ENCODE results near the gene POU6F2.
A peak's percentile ranks its signal among the peaks of the same experiment; 100 is the strongest.

POU6F2 gene

DNA sequence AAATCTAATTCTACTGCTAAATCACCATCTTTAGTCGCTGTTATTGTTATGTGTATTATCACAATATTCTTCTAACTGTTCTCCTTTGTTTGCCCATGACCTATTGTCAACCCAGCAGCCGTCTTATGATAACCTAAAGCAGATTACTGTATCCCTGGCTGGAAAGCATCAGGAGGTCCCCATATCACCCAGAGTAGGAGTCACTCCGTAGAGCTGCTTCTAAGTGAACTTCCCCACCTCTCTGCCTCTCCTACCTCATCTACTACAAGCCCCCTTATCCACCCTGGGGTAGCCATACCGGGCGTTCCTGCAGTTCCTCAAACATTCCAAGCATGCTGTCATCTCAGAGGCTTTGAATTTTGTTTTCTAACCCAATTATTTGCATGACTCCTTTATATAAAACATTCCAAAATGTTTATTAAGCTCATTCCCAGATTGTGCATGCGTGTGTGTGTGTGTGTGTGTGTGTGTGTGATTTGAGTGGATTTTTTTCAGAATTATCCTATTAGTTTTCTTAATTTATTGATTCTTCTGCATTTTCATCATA is 39.7 kb downstream of the POU6F2 start:
- H3K4me3 ChIP-seq (ENCODE audit: low read length) = no peak overlapping the region
- H4K8ac ChIP-seq (ENCODE audit: low read depth, low read length) = no peak overlapping the region

DNA sequence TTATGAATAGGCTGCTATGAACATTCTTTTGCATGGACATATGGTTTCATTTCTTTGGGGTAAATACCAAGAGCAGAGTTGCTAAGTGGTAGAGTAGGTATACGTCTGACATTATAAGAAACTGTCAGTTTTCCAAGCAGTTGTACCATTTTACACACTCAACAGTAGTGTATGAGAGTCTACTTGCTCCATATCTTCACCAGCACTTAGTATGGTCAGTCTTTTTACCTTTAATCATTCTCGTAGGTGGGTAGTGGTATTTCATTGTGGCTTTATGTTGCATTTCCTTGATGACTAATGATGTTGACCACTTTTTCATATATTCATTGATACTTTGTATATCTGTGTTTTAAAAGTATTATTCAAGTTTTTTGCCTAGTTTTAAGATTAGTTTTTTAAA is 45.1 kb downstream of the POU6F2 start:
- no peaks in the 10 kb centered on the region for H3K4me1 ChIP-seq (ENCODE audit: control insufficient read depth, low read depth, low read length)
- no peak overlapping the region for H3K4me3 ChIP-seq (ENCODE audit: low read length)
- no peak overlapping the region for H2BK5ac ChIP-seq (ENCODE audit: low read length)
- H3K27me3 ChIP-seq (ENCODE audit: insufficient read depth, low read length, poor library complexity) = no peaks in the 10 kb centered on the region
- H3K4ac ChIP-seq (ENCODE audit: low read depth, low read length) = no peak overlapping the region
- no peak overlapping the region for H2BK15ac ChIP-seq (replicated peaks; ENCODE audit: low read depth)
- H3K36me3 ChIP-seq (ENCODE audit: control insufficient read depth, insufficient read depth, low read length) = no peaks in the 10 kb centered on the region
- H3K56ac ChIP-seq (ENCODE audit: low read length) = no peak overlapping the region
- no peaks in the 10 kb centered on the region for H3K79me1 ChIP-seq (ENCODE audit: low read length)
- H4K5ac ChIP-seq (ENCODE audit: low read length) = no peak overlapping the region
- H3K79me2 ChIP-seq (ENCODE audit: control insufficient read depth, insufficient read depth, low read length) = no peaks in the 10 kb centered on the region
- no peak overlapping the region for H2BK120ac ChIP-seq (ENCODE audit: low read depth, low read length)
- no peak overlapping the region for H2AK5ac ChIP-seq (ENCODE audit: low read length)
- no peak overlapping the region for H3K4me2 ChIP-seq (ENCODE audit: low read length)
- no peak overlapping the region for H3K27ac ChIP-seq (ENCODE audit: low read depth, low read length)
- no peak overlapping the region for H3K9ac ChIP-seq (ENCODE audit: low read length)
- DNase-seq = no peak
- H3K18ac ChIP-seq (ENCODE audit: low read length) = no peak overlapping the region
- no CpG with 5 or more reads among the region's 2 CpGs for WGBS (ENCODE audit: extremely low coverage, insufficient coverage, low lambda C conversion rate)
- H4K8ac ChIP-seq (ENCODE audit: low read depth, low read length) = no peak overlapping the region
- H3K23ac ChIP-seq (ENCODE audit: low read length) = no peak overlapping the region

More for the DNA sequence above, 39.7 kb downstream of the POU6F2 start:
- no peaks in the 10 kb centered on the region for H3K79me2 ChIP-seq (ENCODE audit: control insufficient read depth, insufficient read depth, low read length)
- H3K18ac ChIP-seq (ENCODE audit: low read length) = no peak overlapping the region
- no peaks in the 10 kb centered on the region for H3K79me1 ChIP-seq (ENCODE audit: low read length)
- no peak overlapping the region for H4K5ac ChIP-seq (ENCODE audit: low read length)
- no peak overlapping the region for H3K23ac ChIP-seq (ENCODE audit: low read length)
- H2BK5ac ChIP-seq (ENCODE audit: low read length) = no peak overlapping the region
- no CpG with 5 or more reads among the region's 6 CpGs for WGBS (ENCODE audit: extremely low coverage, insufficient coverage, low lambda C conversion rate)
- H3K4me1 ChIP-seq (ENCODE audit: control insufficient read depth, low read depth, low read length) = no peaks in the 10 kb centered on the region
- no peak overlapping the region for H2AK5ac ChIP-seq (ENCODE audit: low read length)
- DNase-seq = peak; percentile 60
- no peak overlapping the region for H2BK120ac ChIP-seq (ENCODE audit: low read depth, low read length)
- H3K56ac ChIP-seq (ENCODE audit: low read length) = no peak overlapping the region
- H3K36me3 ChIP-seq (ENCODE audit: control insufficient read depth, insufficient read depth, low read length) = no peaks in the 10 kb centered on the region
- no peak overlapping the region for H3K4me2 ChIP-seq (ENCODE audit: low read length)
- no peak overlapping the region for H2BK15ac ChIP-seq (replicated peaks; ENCODE audit: low read depth)
- H3K9ac ChIP-seq (ENCODE audit: low read length) = no peak overlapping the region
- no peak overlapping the region for H3K4ac ChIP-seq (ENCODE audit: low read depth, low read length)
- H3K27ac ChIP-seq (ENCODE audit: low read depth, low read length) = no peak overlapping the region
- H3K27me3 ChIP-seq (ENCODE audit: insufficient read depth, low read length, poor library complexity) = no peaks in the 10 kb centered on the region

GRCh38 chr7:39027491-39027890 is 49.8 kb downstream of the POU6F2 start:
- no peak for DNase-seq
- H3K56ac ChIP-seq (ENCODE audit: low read length) = no peak overlapping the region
- no peak overlapping the region for H2AK5ac ChIP-seq (ENCODE audit: low read length)
- H3K4me3 ChIP-seq (ENCODE audit: low read length) = no peak overlapping the region
- no peaks in the 10 kb centered on the region for H3K79me1 ChIP-seq (ENCODE audit: low read length)
- H3K4me2 ChIP-seq (ENCODE audit: low read length) = no peak overlapping the region
- H3K27ac ChIP-seq (ENCODE audit: low read depth, low read length) = no peak overlapping the region
- no peak overlapping the region for H2BK5ac ChIP-seq (ENCODE audit: low read length)
- no peak overlapping the region for H2BK15ac ChIP-seq (replicated peaks; ENCODE audit: low read depth)
- H3K4me1 ChIP-seq (ENCODE audit: control insufficient read depth, low read depth, low read length) = no peaks in the 10 kb centered on the region
- H3K27me3 ChIP-seq (ENCODE audit: insufficient read depth, low read length, poor library complexity) = no peaks in the 10 kb centered on the region
- H3K79me2 ChIP-seq (ENCODE audit: control insufficient read depth, insufficient read depth, low read length) = no peaks in the 10 kb centered on the region
- no peaks in the 10 kb centered on the region for H3K36me3 ChIP-seq (ENCODE audit: control insufficient read depth, insufficient read depth, low read length)
- no peak overlapping the region for H3K4ac ChIP-seq (ENCODE audit: low read depth, low read length)
- no CpG with 5 or more reads among the region's 4 CpGs for WGBS (ENCODE audit: extremely low coverage, insufficient coverage, low lambda C conversion rate)
- no peak overlapping the region for H2BK120ac ChIP-seq (ENCODE audit: low read depth, low read length)
- no peak overlapping the region for H3K9ac ChIP-seq (ENCODE audit: low read length)
- H3K18ac ChIP-seq (ENCODE audit: low read length) = no peak overlapping the region
- no peak overlapping the region for H4K5ac ChIP-seq (ENCODE audit: low read length)
- H3K23ac ChIP-seq (ENCODE audit: low read length) = no peak overlapping the region
- no peak overlapping the region for H4K8ac ChIP-seq (ENCODE audit: low read depth, low read length)

DNA sequence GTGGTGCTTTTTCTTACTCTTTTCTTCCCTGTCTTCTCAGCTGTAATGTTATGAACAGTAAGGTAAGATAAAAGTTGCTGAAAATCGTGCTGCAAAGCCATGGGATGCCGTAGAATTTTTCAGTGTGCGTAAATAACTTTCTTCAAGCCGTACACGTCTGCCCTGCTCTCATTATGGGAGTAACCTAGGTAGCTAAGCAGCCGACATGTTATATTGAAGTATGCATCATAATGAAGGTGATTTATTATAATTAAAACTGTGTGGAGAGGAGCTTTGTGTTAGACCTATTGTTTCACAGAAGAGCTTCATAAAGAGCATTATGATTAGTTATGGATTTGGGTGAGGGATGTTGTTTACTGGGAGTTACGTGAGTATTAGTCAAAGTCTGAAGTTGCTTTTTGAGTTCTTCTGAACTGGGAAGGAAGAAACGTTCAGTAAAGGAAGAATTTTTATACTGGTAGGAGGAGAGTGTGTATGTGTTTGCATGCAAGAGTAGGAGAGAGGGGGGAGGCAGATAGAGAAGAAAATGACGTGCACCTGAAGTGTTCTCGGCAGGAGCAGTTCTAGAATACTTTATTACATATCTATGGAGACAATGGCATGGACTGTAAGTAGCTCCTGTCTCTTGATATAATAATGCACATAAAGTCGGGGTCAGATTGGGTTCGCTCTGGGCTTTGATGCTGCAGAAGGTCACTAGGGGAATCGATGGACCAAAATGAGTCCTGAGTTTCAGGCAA is 56.3 kb downstream of the POU6F2 start:
- H3K4ac ChIP-seq (ENCODE audit: low read depth, low read length) = no peak overlapping the region
- H2BK5ac ChIP-seq (ENCODE audit: low read length) = no peak overlapping the region
- no peak overlapping the region for H2BK120ac ChIP-seq (ENCODE audit: low read depth, low read length)
- H3K27me3 ChIP-seq (ENCODE audit: insufficient read depth, low read length, poor library complexity) = no peaks in the 10 kb centered on the region
- H4K5ac ChIP-seq (ENCODE audit: low read length) = no peak overlapping the region
- no peaks in the 10 kb centered on the region for H3K36me3 ChIP-seq (ENCODE audit: control insufficient read depth, insufficient read depth, low read length)
- H3K27ac ChIP-seq (ENCODE audit: low read depth, low read length) = no peak overlapping the region
- H4K8ac ChIP-seq (ENCODE audit: low read depth, low read length) = no peak overlapping the region
- no peak overlapping the region for H3K18ac ChIP-seq (ENCODE audit: low read length)
- no peak overlapping the region for H2BK15ac ChIP-seq (replicated peaks; ENCODE audit: low read depth)
- no peaks in the 10 kb centered on the region for H3K79me2 ChIP-seq (ENCODE audit: control insufficient read depth, insufficient read depth, low read length)
- H3K4me3 ChIP-seq (ENCODE audit: low read length) = no peak overlapping the region
- DNase-seq = no peak
- H3K4me1 ChIP-seq (ENCODE audit: control insufficient read depth, low read depth, low read length) = no peaks in the 10 kb centered on the region
- H3K4me2 ChIP-seq (ENCODE audit: low read length) = no peak overlapping the region
- H3K9ac ChIP-seq (ENCODE audit: low read length) = no peak overlapping the region
- H2AK5ac ChIP-seq (ENCODE audit: low read length) = no peak overlapping the region
- WGBS (ENCODE audit: extremely low coverage, insufficient coverage, low lambda C conversion rate) = no CpG with 5 or more reads among the region's 13 CpGs
- H3K79me1 ChIP-seq (ENCODE audit: low read length) = no peaks in the 10 kb centered on the region
- no peak overlapping the region for H3K23ac ChIP-seq (ENCODE audit: low read length)
- H3K56ac ChIP-seq (ENCODE audit: low read length) = no peak overlapping the region

DNA sequence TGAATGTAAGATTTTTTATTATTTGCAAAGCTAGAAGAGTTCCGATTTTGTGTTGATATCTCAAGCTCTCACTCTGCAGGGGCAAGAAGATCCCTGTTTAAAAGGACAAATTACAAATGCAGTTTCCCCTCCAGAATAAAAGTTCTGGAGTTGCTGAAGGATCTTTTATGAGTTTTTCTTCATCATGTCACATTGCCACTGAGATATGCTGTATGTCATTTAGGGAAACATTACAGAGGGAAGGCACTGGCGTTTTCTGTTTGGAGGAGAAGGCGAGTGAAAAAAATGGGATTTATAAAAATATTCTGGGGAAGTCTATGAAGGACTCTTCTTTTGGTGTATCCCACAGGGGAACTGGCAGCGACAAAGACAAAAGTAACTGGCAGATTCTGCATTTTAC is 57.4 kb downstream of the POU6F2 start:
- H2BK15ac ChIP-seq (replicated peaks; ENCODE audit: low read depth) = no peak overlapping the region
- no peak overlapping the region for H3K4me2 ChIP-seq (ENCODE audit: low read length)
- H4K8ac ChIP-seq (ENCODE audit: low read depth, low read length) = no peak overlapping the region
- no peaks in the 10 kb centered on the region for H3K79me2 ChIP-seq (ENCODE audit: control insufficient read depth, insufficient read depth, low read length)
- no peak overlapping the region for H3K18ac ChIP-seq (ENCODE audit: low read length)
- H3K27me3 ChIP-seq (ENCODE audit: insufficient read depth, low read length, poor library complexity) = no peaks in the 10 kb centered on the region
- H3K79me1 ChIP-seq (ENCODE audit: low read length) = no peaks in the 10 kb centered on the region
- H2BK120ac ChIP-seq (ENCODE audit: low read depth, low read length) = no peak overlapping the region
- 100% methylated on average over 1 of the region's 4 CpGs for WGBS (ENCODE audit: extremely low coverage, insufficient coverage, low lambda C conversion rate)
- no peak overlapping the region for H3K4ac ChIP-seq (ENCODE audit: low read depth, low read length)
- no peak overlapping the region for H4K5ac ChIP-seq (ENCODE audit: low read length)
- H2AK5ac ChIP-seq (ENCODE audit: low read length) = no peak overlapping the region
- no peaks in the 10 kb centered on the region for H3K36me3 ChIP-seq (ENCODE audit: control insufficient read depth, insufficient read depth, low read length)
- no peak overlapping the region for H3K56ac ChIP-seq (ENCODE audit: low read length)
- no peak overlapping the region for H2BK5ac ChIP-seq (ENCODE audit: low read length)
- H3K27ac ChIP-seq (ENCODE audit: low read depth, low read length) = no peak overlapping the region
- H3K9ac ChIP-seq (ENCODE audit: low read length) = no peak overlapping the region
- DNase-seq = no peak
- no peak overlapping the region for H3K4me3 ChIP-seq (ENCODE audit: low read length)
- H3K23ac ChIP-seq (ENCODE audit: low read length) = no peak overlapping the region
- no peaks in the 10 kb centered on the region for H3K4me1 ChIP-seq (ENCODE audit: control insufficient read depth, low read depth, low read length)

DNA sequence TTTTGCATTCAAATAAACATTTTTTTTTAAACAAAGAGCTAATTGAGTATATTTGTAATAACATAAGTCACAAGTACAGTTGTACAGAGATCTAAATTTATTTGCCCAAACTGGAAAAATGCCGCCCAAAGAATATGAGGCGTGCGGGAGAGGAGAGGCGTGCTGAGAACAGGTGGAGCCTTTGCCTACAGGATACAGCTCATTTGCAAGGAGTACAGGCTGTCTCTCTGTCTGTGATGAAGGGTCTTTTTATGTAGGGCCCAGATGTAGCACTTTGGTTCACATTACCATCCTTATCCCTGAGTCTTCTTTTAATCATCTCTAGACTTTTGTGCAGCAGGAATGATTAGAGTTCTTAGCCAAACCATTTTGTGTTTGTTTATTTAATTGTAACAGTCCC is 58.2 kb downstream of the POU6F2 start:
- no CpG with 5 or more reads among the region's 4 CpGs for WGBS (ENCODE audit: extremely low coverage, insufficient coverage, low lambda C conversion rate)
- Histone ChIP-seq H2BK5ac (ENCODE audit: low read length) (no peak overlapping the region), H4K5ac (ENCODE audit: low read length) (no peak overlapping the region), H2BK15ac (replicated peaks; ENCODE audit: low read depth) (no peak overlapping the region), H3K4me3 (ENCODE audit: low read length) (no peak overlapping the region), H3K4ac (ENCODE audit: low read depth, low read length) (no peak overlapping the region), H3K18ac (ENCODE audit: low read length) (no peak overlapping the region), H3K79me2 (ENCODE audit: control insufficient read depth, insufficient read depth, low read length) (no peaks in the 10 kb centered on the region), H3K4me1 (ENCODE audit: control insufficient read depth, low read depth, low read length) (no peaks in the 10 kb centered on the region), H3K36me3 (ENCODE audit: control insufficient read depth, insufficient read depth, low read length) (no peaks in the 10 kb centered on the region), H3K4me2 (ENCODE audit: low read length) (no peak overlapping the region), H3K23ac (ENCODE audit: low read length) (no peak overlapping the region), H4K8ac (ENCODE audit: low read depth, low read length) (no peak overlapping the region), H3K27ac (ENCODE audit: low read depth, low read length) (no peak overlapping the region), H3K79me1 (ENCODE audit: low read length) (no peaks in the 10 kb centered on the region), H2BK120ac (ENCODE audit: low read depth, low read length) (no peak overlapping the region), H3K9ac (ENCODE audit: low read length) (no peak overlapping the region), H3K27me3 (ENCODE audit: insufficient read depth, low read length, poor library complexity) (no peaks in the 10 kb centered on the region), H2AK5ac (ENCODE audit: low read length) (no peak overlapping the region), H3K56ac (ENCODE audit: low read length) (no peak overlapping the region)
- DNase-seq = no peak
